ENCODE results near the gene LBH. TPM values are rescaled to one million over a fixed set of nuclear protein-coding genes. Genes with fewer than 3 reads are reported as not detected.

The LBH gene
- polyA plus RNA-seq, 1 experiment = 145 TPM

GRCh38 chr2:30260941-30261340 lies 29.6 kb downstream of the LBH start:
- TF ChIP-seq CTCF (IDR thresholded peaks at IDR 0.05; ENCODE audit: insufficient read depth, low read depth, low read length) = no peak
- ChIA-PET POLR2A (no interaction called here), CTCF (interaction anchor here (1.0 kb wide), 1 partner anchor 8 kb away, joined by 4 read pairs; no protein-coding TSS in a partner anchor)
- Histone ChIP-seq H3K4me3 (ENCODE audit: low read depth, low read length) (no peak overlapping the region), H3K36me3 (ENCODE audit: control insufficient read depth, insufficient read depth, low read length) (peaks cover 7% of the 10 kb centered on the region), H3K27me3 (ENCODE audit: control insufficient read depth, insufficient read depth, low read length) (no peaks in the 10 kb centered on the region)
- DNase-seq (ENCODE audit: low read depth) = no peak

- H3K4me3 ChIP-seq (ENCODE audit: low read depth, low read length) = no peak overlapping the region
- TF ChIP-seq CTCF (IDR thresholded peaks at IDR 0.05; ENCODE audit: insufficient read depth, low read depth, low read length) = no peak
- peaks cover 7% of the 10 kb centered on the region for H3K36me3 ChIP-seq (ENCODE audit: control insufficient read depth, insufficient read depth, low read length)
- CTCF ChIA-PET = interaction anchor here (1.0 kb wide), 1 partner anchor 8 kb away, joined by 4 read pairs; no protein-coding TSS in a partner anchor
- POLR2A ChIA-PET = no interaction called here
- no peak for DNase-seq (ENCODE audit: low read depth)
- H3K27me3 ChIP-seq (ENCODE audit: control insufficient read depth, insufficient read depth, low read length) = no peaks in the 10 kb centered on the region
Observed at GRCh38 chr2:30261695-30262211, 30.4 kb downstream of the LBH start.

- no peak for TF ChIP-seq CTCF (IDR thresholded peaks at IDR 0.05; ENCODE audit: insufficient read depth, low read depth, low read length)
- DNase-seq (ENCODE audit: low read depth) = no peak
- POLR2A ChIA-PET = no interaction called here
- H3K36me3 ChIP-seq (ENCODE audit: control insufficient read depth, insufficient read depth, low read length) = peaks cover 6% of the 10 kb centered on the region
- CTCF ChIA-PET = no interaction called here
- H3K4me3 ChIP-seq (ENCODE audit: low read depth, low read length) = no peak overlapping the region
- no peaks in the 10 kb centered on the region for H3K27me3 ChIP-seq (ENCODE audit: control insufficient read depth, insufficient read depth, low read length)
Observed at GRCh38 chr2:30262716-30263309, 31.5 kb downstream of the LBH start.

DNA sequence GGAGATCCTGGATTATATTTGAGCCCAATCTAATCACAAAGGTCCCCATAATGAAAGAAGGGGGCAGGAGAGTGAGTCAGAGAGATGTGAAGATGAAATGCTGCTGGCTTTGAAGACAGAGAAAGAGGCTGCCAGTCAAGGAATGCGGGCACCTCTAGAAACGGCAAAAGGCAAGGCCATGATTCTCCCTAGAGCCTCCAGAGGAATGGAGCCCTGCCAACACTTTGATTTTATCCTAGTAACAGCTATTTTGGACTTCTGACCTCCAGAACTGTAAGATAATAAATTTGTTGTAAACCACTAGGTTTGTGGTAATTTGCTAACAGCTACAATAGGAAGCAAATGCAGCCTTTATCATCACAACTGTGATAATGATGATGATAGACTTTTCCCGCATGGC lies 32.9 kb downstream of the LBH start:
- no peak overlapping the region for H3K4me3 ChIP-seq (ENCODE audit: low read depth, low read length)
- H3K27me3 ChIP-seq (ENCODE audit: control insufficient read depth, insufficient read depth, low read length) = no peaks in the 10 kb centered on the region
- CTCF ChIA-PET = interaction anchor here (1.1 kb wide), 1 partner anchor 442 kb away, joined by 3 read pairs; no protein-coding TSS in a partner anchor
- no peak for DNase-seq (ENCODE audit: low read depth)
- POLR2A ChIA-PET = no interaction called here
- TF ChIP-seq CTCF (IDR thresholded peaks at IDR 0.05; ENCODE audit: insufficient read depth, low read depth, low read length) = no peak
- no peaks in the 10 kb centered on the region for H3K36me3 ChIP-seq (ENCODE audit: control insufficient read depth, insufficient read depth, low read length)

DNA sequence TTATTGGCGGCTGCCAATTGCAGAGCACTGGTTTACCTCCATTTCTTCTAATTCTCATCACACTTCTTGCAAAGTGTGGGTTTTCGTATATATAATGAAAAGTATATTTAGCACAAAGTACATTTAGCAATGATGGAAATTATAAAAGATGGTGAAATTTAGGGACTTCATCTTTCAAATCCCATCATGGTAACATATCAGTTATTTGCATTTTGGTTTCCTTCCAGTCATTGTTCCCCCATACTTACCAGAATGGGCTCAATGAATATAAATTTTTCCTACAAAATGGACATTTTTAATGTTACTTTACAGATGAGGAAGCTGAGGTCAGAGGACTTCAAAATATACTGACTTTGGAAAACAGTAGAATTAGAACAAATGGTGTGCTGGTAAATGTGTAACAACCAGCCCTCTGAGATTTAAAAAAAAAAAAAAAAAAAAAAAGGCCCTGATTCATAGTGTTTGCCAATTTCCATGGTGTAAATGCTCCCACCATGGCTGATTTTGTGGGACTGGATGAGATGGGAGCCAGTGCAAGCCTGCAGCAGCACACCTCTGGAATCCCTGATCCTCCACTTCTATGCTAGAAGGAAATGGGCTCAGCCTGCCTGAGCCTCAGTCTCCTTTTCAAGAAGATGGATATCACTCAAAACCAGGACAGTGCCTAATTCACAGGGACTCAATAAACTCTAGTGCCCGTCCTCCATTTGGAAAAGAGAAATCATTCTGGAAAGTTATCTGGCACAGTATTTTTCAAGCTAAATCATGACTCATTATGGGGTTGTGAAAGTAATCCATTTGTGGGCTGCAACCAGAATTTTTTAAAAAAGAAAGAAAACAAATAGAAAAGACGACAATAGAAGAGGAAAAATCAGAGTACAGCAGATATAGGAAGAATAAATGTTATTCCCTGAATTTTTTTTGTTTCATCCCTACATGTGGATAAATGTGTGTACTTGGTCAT lies 34.0 kb downstream of the LBH start:
- no peak for TF ChIP-seq CTCF (IDR thresholded peaks at IDR 0.05; ENCODE audit: insufficient read depth, low read depth, low read length)
- Histone ChIP-seq H3K4me3 (ENCODE audit: low read depth, low read length) (no peak overlapping the region), H3K27me3 (ENCODE audit: control insufficient read depth, insufficient read depth, low read length) (no peaks in the 10 kb centered on the region), H3K36me3 (ENCODE audit: control insufficient read depth, insufficient read depth, low read length) (no peaks in the 10 kb centered on the region)
- POLR2A ChIA-PET = interaction anchor here (0.6 kb wide), 3 partner anchors 152 to 1671 kb away, joined by 4 to 5 read pairs (median 5); no protein-coding TSS in a partner anchor
- CTCF ChIA-PET = interaction anchor here (0.7 to 1.6 kb wide), 4 partner anchors 9 to 443 kb away, joined by 3 to 7 read pairs (median 4); no protein-coding TSS in a partner anchor
- no peak for DNase-seq (ENCODE audit: low read depth)

Measured in BJ (cell line).